Endodermal cell (in vitro differentiated cells): ENCODE results near the gene GALNT4. TPM values are rescaled to one million over a fixed set of nuclear protein-coding genes. Genes with fewer than 3 reads are reported as not detected.

Experiments used
- DNase-seq: peaks from one replicate; pipeline ENCODE4 v3.0.0-alpha.2; 2017
- H3K27ac ChIP-seq: 2 replicates; pipeline ENCODE4 v1.5.1; 2013; ENCODE audit warnings: mild to moderate bottlenecking, low read depth, low read length, moderate library complexity
- H3K27me3 ChIP-seq: 2 replicates; pipeline ENCODE4 v1.6.1; 2013; ENCODE audit warnings: mild to moderate bottlenecking, low read length, moderate library complexity; ENCODE audit not compliant: insufficient read depth, control insufficient read depth, poor library complexity, severe bottlenecking
- H3K36me3 ChIP-seq: 2 replicates; pipeline ENCODE4 v1.7.0; 2013; ENCODE audit warnings: mild to moderate bottlenecking, low read length, moderate library complexity; ENCODE audit not compliant: control insufficient read depth, insufficient read depth
- H3K4me1 ChIP-seq: one replicate; pipeline ENCODE4 v1.7.0; 2013; ENCODE audit warnings: low read length; ENCODE audit not compliant: control insufficient read depth, insufficient read depth
- H3K4me3 ChIP-seq: 2 replicates; pipeline ENCODE4 v1.5.1; 2013; ENCODE audit warnings: mild to moderate bottlenecking, low read length, moderate library complexity
- H3K9ac ChIP-seq: 2 replicates; pipeline ENCODE4 v1.6.1; 2013; ENCODE audit warnings: mild to moderate bottlenecking, low read length, moderate library complexity; ENCODE audit not compliant: poor library complexity, severe bottlenecking; ENCODE audit errors: extremely low read depth
- H3K9me3 ChIP-seq: 2 replicates; pipeline ENCODE4 v1.6.1; 2013; ENCODE audit warnings: mild to moderate bottlenecking, low read length, moderate library complexity; ENCODE audit not compliant: control insufficient read depth
- H3K27ac Mint-ChIP-seq: 2 replicates; pipeline ENCODE4 v1.8.0; 2020; ENCODE audit warnings: mixed read lengths
- H3K27me3 Mint-ChIP-seq: 2 replicates; pipeline ENCODE4 v1.8.0; 2021; ENCODE audit warnings: mild to moderate bottlenecking, mixed read lengths; ENCODE audit not compliant: insufficient read depth
- H3K36me3 Mint-ChIP-seq: 2 replicates; pipeline ENCODE4 v1.8.0; 2020; ENCODE audit warnings: low read depth, mixed read lengths
- H3K4me1 Mint-ChIP-seq: 2 replicates; pipeline ENCODE4 v1.8.0; 2020; ENCODE audit warnings: mixed read lengths
- H3K4me3 Mint-ChIP-seq: 2 replicates; pipeline ENCODE4 v1.8.0; 2020; ENCODE audit warnings: mild to moderate bottlenecking, moderate library complexity, mixed read lengths
- H3K9me3 Mint-ChIP-seq: 2 replicates; pipeline ENCODE4 v1.8.0; 2020; ENCODE audit warnings: mild to moderate bottlenecking, mixed read lengths
- CTCF ChIP-seq: fragments of 200-600 bp; sonication (generic); conservative IDR thresholded peaks from 2 replicates; pipeline ENCODE4 v1.5.0; 2021; ENCODE audit warnings: antibody characterized with exemption, mild to moderate bottlenecking
- WGBS, 2 experiments: methylation state at CpG; one replicate each; pipeline versions ENCODE4 v1.1.5 to v1.1.7; 2013; ENCODE audit warnings: missing lambda C conversion rate in 2 of 2, mixed read lengths in 1 of 2; ENCODE audit not compliant: insufficient coverage in 1 of 2, insufficient read length in 1 of 2; 5-methylcytosine and 5-hydroxymethylcytosine counted together
- total RNA-seq, 2 donors: library from RNA; stranded (reverse); fragmentation: NEBNext Ultra II Directional in 1 of 2; extraction: Animal tissue kit (Norgen Biotek cat#: 25700) in 1 of 2; gene quantifications; 2 replicates in 1 of 2; 3 replicates in 1 of 2; pipeline ENCODE4 v1.2.1, GENCODE V29; 2021

The GALNT4 gene
- total RNA-seq, 2 donors from 2014 or later = 7.2 to 9.0 TPM

GRCh38 chr12:89475203-89475990, 49.2 kb downstream of the GALNT4 start:
- H3K9me3 ChIP-seq = no peaks in the 10 kb centered on the region
- H3K9ac ChIP-seq = no peak overlapping the region
- no peaks in the 10 kb centered on the region for H3K27me3 ChIP-seq
- WGBS, 2 experiments = 93 to 96% methylated on average over 5 to 6 of the region's 6 CpGs
- Mint-ChIP-seq H3K9me3 (no peaks in the 10 kb centered on the region), H3K27me3 (no peaks in the 10 kb centered on the region), H3K4me1 (no peaks in the 10 kb centered on the region), H3K36me3 (no peaks in the 10 kb centered on the region), H3K4me3 (no peak overlapping the region), H3K27ac (no peak overlapping the region)
- no peak overlapping the region for H3K4me3 ChIP-seq
- DNase-seq = no peak
- H3K4me1 ChIP-seq = no peaks in the 10 kb centered on the region
- H3K36me3 ChIP-seq = no peaks in the 10 kb centered on the region
- no peak overlapping the region for H3K27ac ChIP-seq
- TF ChIP-seq CTCF = no peak

GRCh38 chr12:89474615-89475014, 50.0 kb downstream of the GALNT4 start:
- 88 to 100% methylated on average over 1 of the region's 1 CpG for WGBS, 2 experiments
- no peak for TF ChIP-seq CTCF
- no peaks in the 10 kb centered on the region for H3K36me3 Mint-ChIP-seq
- no peaks in the 10 kb centered on the region for H3K9me3 Mint-ChIP-seq
- no peak overlapping the region for H3K9ac ChIP-seq
- H3K4me1 ChIP-seq = no peaks in the 10 kb centered on the region
- no peaks in the 10 kb centered on the region for H3K9me3 ChIP-seq
- no peaks in the 10 kb centered on the region for H3K27me3 Mint-ChIP-seq
- H3K27ac Mint-ChIP-seq = no peak overlapping the region
- H3K4me3 Mint-ChIP-seq = no peak overlapping the region
- DNase-seq = no peak
- H3K4me1 Mint-ChIP-seq = no peaks in the 10 kb centered on the region
- H3K4me3 ChIP-seq = no peak overlapping the region
- no peak overlapping the region for H3K27ac ChIP-seq
- no peaks in the 10 kb centered on the region for H3K27me3 ChIP-seq
- no peaks in the 10 kb centered on the region for H3K36me3 ChIP-seq

Other genes with a start within 250 kb of the GALNT4 start
- 100 to 1,000 TPM in 1 of 2 donors, 10 to 100 TPM in 1; 85.9 to 123 TPM for gene DUSP6, start 172.3 kb downstream of the GALNT4 start, total RNA-seq
- 10 to 100 TPM; 22.3 to 36.1 TPM for gene POC1B, start 1.3 kb upstream of the GALNT4 start, total RNA-seq
- 10 to 100 TPM; 66.7 to 81.9 TPM for gene ATP2B1, start 184.0 kb upstream of the GALNT4 start, total RNA-seq